GM21423 (cell line): ENCODE measurements around the gene CRB2.
"Not testable (repeated sequence)": the region's sequence is repeated elsewhere in the genome, so short reads cannot be mapped to it uniquely, and the experiment has no call there.

Source experiments
- ATAC-seq: cut with Tn5 transposase; IDR thresholded peaks from one replicate; pipeline ENCODE4 v1.9.1; 2021; ENCODE audit warnings: mild to moderate bottlenecking, moderate library complexity; ENCODE audit not compliant: unreplicated experiment

The CRB2 gene

DNA sequence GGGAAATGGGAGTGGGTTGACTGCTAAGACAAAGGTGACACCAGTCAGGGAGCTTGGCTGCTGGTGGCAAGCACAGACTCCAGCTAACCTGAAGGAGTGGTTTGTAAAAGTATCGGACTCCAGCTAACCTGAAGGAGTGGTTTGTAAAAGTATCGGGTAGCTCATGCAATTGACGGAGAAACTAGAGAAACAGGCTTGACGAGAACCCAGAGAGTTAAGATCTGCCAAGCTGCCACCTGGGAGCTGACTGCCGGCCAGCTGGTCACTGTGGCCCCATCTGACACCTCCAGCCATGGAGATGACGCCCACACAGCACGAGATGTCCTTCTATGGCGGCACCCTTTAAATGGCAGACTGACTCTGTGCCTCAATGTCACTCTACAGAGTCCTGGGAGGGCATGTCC lies 28.3 kb upstream of the CRB2 start:
- no peak for ATAC-seq

- no peak for ATAC-seq
Observed at GRCh38 chr9:123329329-123329955, 26.6 kb upstream of the CRB2 start.

DNA sequence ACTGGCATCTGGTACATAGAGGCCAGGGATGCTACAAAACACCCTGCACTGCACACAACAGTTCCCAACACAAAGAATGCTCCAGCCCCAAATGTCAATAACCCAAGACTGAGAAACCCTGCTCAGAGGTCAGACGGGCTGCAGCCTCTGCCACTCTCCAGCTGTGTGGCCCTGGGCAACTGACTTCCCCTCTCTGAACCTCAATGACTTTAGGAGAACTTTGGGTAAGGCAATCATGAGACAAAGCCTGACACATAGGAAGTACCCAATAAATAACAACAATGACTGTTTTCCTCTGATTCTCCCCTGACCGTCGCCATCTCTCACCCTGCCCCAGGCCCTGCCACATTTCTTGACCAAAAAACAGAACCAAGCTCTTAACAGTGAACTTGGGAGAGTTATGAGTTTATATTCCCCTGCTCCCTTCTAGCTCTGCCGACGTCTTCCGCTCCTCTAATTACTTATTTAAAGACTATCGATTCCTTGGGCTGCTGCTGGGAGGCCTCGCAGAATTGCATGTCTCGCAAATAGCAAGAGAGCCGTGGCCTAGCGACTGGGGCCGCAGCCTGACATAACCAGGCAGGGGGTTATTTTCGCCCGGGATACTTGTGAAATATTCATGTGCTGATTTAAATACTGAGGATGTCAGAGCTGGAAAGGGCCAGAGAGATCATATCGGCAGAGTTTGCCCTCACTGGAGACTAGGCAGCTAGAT lies 24.5 kb upstream of the CRB2 start:
- no peak for ATAC-seq

- ATAC-seq: not testable (repeated sequence)
Observed at GRCh38 chr9:123333058-123333669, 22.8 kb upstream of the CRB2 start.

- no peak for ATAC-seq
Observed at GRCh38 chr9:123334639-123335038, 21.4 kb upstream of the CRB2 start.

DNA sequence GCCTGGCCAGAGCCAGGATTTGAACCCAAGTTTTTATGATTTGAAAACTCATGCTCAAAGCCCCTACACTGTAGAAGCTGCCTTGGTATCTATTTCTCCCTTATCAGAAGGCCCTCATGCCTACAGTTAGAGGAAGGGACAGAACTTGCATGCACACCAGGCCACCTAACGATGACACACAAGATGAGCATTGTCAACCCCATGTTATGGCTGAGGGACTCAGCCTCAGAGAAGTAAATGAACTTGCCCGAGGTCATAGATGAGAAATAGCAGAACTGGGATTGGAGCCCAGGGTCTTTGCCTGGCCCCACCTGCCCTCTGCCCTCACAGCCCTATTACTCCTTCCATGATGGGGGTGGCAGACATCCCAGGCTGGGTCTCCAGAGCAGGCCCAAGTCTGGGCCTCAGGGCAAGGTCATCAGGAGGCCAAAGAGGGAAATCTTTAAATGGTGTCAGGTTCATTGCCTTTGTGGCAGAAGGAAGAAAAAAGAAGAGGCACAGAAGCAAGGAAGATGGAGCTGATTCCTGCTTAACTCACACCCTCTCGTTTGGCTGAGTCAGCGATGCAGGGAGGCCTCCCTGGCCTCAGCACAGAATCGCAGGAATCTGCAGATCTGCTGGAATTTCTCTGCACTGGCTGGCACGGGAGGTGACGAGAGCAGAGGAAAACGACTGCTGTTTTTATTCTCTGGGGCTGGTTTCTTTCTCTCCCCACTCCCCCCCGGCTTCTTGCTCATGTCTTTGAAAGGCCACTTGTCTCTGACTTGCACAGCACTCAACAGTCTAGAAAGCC lies 20.6 kb upstream of the CRB2 start:
- no peak for ATAC-seq

GRCh38 chr9:123335986-123336329 lies 20.0 kb upstream of the CRB2 start:
- no peak for ATAC-seq

GRCh38 chr9:123336449-123336848 lies 19.5 kb upstream of the CRB2 start:
- no peak for ATAC-seq

DNA sequence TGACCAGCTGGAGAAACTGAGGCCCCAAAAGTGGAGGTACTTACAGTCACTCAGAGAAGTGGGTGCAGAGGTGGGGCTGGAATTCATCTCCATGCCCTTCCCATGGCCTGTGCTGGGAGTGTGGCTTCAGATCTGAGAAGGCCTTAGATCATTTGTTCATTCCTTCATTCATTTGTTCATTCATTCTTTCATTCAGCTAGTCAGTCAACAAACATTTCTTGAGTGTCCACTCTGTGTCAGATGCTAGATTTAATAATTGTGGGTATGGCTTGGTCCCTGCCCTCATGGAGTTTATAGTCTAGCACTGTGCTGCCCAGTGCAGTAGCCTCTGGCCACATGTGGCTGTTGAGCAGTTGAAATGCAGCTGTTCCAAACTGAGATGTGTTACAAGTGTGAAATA lies 19.0 kb upstream of the CRB2 start:
- ATAC-seq: no peak

- no peak for ATAC-seq
Observed at GRCh38 chr9:123337971-123338370, 18.0 kb upstream of the CRB2 start.

GRCh38 chr9:123338710-123339665 lies 17.0 kb upstream of the CRB2 start:
- peak; percentile 63 for ATAC-seq

DNA sequence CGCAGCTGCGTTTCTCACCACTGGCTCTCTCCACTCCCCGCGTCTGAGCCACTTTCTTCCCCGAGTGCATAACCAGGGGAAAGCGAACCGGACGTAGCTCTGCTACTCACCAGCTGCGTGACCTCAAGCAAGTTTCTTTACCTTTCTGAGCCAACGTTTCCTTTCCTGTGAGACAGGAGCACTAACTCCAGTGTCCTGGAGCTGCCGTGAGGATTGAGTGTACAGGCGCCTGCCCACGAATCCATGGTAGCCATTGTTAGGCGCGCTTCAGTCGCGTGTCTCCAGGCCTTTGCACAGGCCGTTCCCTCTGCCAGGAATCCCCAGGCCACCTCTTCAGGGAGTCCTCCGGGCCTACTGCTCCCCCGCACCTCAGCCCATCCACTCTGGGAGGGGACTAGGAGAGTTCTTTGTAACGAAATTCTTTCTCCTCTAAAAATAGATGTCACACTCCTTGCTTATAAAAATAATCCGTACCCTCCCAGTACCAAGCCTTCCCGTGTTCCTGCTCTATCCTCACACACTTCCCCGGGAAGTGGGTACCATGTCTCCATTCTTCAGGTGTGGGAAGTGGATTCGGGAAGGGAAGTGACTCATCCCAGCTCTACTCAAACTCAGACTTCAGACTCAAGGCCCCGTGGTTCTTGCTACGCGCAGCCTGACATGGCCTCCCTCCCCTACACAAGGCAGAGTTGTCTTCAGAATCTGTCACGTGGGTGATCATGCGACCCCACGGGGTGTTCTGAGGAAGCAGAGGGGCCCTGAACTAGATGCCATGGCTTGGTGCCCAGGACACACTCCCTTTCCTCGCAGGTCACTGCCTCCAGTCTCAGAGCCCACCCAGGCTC lies 16.1 kb upstream of the CRB2 start:
- ATAC-seq: peak; percentile 32

DNA sequence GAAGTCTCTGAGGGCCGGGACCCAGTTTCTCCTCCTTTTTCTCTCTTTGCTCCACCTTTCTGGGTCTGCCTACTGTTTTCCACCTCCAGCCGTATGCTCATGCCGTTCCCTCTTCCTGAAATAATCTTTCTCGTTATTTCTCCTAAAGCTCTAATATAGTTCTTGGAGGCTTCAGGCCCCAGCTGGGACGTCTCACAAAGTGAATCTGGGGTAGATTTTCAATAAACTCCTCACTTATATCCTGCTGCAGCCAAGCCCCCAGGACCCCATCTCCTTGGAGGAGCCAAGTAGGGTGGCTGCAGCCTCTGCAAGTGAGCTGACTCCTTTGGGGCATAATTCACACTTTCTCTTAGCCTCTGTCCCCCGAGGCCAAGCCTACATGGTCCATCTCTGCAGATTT lies 14.2 kb upstream of the CRB2 start:
- no peak for ATAC-seq

- no peak for ATAC-seq
Observed at GRCh38 chr9:123342247-123342646, 13.8 kb upstream of the CRB2 start.

- peak; percentile 31 for ATAC-seq
Observed at GRCh38 chr9:123343443-123344191, 12.4 kb upstream of the CRB2 start.

GRCh38 chr9:123344192-123344949 lies 11.6 kb upstream of the CRB2 start:
- ATAC-seq: no peak

DNA sequence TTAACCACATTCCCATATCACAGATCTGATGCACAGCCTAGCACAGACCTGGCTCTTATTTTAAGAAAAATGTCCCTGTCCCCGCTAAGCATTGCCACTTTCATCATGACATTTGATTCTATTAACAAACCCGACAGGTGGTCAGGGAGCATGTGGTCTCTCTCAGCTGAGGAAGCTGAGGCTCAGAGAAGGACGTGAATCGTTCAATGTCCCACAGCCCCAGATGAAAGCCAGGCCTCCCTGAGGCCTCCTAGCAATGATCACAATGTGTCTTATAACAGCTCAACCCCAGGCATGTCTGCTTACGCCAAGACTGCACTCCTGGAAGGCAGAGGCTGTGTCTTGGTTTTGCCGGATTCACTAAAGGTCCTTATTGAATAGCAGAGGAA lies 10.4 kb upstream of the CRB2 start:
- ATAC-seq: no peak

GRCh38 chr9:123346026-123346425 lies 10.0 kb upstream of the CRB2 start:
- ATAC-seq: no peak
